GM12875 (cell line): ENCODE results near the gene GIMAP7.
"Not testable (repeated sequence)": the region's sequence is repeated elsewhere in the genome, so short reads cannot be mapped to it uniquely, and the experiment has no call there.

ENCODE experiments used
- H3K4me3 ChIP-seq: one replicate; pipeline ENCODE4 v1.5.1; 2011; ENCODE audit warnings: low read depth, low read length, control low read depth
- TF ChIP-seq, protein P1 (sequence below): IDR thresholded peaks from 2 replicates; pipeline ENCODE4 v1.5.1; 2011; ENCODE audit warnings: low read depth, mild to moderate bottlenecking, control low read depth, inconsistent platforms, low read length, moderate library complexity, borderline replicate concordance; ENCODE audit not compliant: insufficient read depth

GIMAP7 gene

DNA sequence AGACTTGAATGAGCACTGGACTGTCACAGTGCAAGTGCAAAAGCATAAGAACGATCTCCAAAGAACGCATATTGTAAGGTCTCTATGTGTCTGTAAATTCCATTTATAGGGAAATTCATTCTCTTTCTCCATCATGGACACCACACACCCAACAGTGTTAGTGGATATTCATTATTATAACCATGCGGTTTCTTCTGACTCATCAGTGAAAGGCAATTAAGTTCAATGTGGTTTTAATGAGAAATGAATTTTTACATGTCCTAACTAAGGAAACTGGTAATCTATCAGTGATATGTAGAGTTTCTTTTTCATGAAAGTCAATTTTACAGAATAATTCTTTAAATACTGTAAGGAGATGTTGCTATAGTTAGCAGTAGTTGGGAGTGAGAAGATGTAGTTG is 38.4 kb upstream of the GIMAP7 start:
- TF ChIP-seq, protein P1, sequence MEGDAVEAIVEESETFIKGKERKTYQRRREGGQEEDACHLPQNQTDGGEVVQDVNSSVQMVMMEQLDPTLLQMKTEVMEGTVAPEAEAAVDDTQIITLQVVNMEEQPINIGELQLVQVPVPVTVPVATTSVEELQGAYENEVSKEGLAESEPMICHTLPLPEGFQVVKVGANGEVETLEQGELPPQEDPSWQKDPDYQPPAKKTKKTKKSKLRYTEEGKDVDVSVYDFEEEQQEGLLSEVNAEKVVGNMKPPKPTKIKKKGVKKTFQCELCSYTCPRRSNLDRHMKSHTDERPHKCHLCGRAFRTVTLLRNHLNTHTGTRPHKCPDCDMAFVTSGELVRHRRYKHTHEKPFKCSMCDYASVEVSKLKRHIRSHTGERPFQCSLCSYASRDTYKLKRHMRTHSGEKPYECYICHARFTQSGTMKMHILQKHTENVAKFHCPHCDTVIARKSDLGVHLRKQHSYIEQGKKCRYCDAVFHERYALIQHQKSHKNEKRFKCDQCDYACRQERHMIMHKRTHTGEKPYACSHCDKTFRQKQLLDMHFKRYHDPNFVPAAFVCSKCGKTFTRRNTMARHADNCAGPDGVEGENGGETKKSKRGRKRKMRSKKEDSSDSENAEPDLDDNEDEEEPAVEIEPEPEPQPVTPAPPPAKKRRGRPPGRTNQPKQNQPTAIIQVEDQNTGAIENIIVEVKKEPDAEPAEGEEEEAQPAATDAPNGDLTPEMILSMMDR = no peak
- no peak overlapping the region for H3K4me3 ChIP-seq

DNA sequence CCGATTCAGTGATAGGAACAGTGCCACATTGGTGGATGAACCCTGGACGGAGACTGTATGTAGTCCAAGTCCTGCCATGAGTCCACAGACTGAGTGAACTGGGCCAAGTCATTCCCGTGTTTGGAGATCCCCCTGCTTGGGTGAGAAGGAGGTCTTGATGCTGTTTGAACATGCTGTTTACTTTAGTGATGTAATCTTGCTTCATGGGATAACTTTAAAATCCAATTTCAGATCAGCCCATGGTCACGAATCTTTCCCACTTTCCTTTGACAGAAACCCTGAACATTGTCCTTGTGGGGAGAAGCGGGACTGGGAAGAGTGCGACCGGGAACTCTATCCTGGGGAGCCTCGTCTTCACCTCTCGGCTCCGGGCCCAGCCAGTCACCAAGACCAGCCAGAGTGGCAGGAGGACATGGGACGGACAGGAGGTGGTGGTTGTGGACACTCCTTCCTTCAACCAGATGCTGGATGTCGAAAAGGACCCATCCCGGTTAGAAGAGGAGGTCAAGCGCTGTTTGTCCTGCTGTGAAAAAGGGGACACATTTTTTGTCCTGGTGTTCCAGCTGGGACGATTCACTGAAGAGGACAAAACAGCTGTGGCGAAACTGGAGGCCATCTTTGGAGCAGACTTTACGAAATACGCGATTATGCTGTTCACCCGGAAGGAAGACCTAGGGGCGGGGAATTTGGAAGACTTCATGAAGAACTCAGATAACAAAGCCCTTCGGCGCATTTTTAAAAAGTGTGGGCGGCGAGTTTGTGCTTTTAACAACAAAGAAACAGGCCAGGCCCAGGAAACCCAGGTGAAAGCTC is 37.6 kb upstream of the GIMAP7 start:
- no peak overlapping the region for H3K4me3 ChIP-seq
- TF ChIP-seq, protein P1 = no peak

DNA sequence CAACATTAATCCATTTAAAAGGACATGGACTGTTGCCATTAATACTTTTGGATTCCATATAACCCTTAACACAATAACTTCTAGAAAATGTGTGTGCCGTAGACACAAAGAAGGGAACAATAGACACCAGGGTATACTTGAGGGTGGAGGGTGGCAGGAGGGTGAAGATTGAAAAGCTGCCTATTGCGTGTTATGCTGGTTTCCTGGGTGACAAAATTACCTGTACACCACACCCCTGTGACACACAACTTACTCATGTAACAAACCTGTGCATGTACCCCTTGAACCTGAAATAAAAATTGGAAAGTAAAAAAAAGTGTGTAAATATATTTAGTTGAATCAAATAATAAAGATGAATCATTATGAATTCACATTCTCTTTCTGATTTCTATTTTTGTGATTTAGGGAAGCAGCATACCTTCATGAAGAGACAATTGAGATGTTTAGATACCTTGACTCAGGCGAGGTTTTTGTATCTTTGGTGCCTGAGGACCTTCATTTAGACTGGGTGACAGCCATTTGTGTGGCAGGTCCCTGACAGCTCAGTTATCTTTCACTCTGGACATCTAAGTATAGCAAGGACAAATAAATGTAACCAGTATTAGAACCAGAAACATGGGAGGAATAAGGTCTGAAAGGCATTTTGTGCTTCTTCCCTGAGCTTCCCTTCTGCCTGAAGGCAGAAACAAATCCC is 35.5 kb upstream of the GIMAP7 start:
- TF ChIP-seq, protein P1 = no peak
- H3K4me3 ChIP-seq = no peak overlapping the region

DNA sequence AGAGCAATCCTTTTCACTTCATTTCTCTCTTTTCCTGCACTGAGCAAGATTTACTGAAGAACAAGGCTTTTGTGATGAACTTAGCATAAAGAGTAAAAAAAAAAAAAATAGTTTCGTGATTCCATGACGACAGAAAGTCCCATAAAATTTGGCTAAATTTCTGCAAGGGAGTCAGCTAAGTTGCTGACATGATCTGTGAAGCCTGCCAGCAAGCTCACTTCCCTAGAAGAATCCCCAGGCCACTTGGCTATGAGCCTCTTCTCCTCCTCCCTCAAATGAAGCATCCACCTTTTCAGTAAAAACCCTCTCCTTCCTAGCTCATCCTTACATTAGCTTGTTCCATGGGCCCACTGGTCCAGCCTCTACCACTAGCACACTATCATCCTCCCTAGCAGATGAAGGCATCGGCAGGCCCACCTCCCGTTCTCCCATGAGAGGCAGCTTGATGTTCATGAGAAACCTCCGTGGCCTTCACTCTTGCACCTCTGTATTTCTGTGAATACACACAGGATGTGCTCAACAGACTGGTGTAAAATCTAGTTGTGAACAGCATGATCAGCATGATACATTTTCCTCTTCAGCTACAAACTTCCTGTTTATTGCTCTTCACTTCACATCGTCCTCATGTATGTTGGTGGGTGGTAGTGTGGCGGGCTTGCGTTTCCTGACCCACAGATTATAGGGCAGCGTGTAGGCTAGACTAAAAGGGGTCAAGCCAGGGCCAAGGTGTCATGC is 33.3 kb upstream of the GIMAP7 start:
- TF ChIP-seq, protein P1 = no peak

DNA sequence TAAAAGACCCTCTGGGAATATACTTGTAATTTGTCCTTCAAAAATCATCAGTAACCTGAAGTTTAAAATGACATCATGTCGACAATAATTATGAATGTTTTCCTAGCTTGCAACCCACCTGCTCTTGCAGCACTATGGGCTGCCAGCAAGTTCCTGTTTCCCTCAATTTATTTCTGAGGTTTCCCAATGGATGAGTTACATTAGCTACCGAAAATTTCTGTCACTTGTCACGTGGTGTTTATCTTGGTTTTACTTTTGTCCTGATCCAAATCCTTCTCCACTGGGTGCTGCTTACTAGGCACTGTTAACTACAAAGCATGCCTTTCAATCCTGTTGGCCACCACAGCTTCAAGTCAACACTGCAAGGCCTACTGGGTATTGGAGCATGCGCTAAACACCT is 32.8 kb upstream of the GIMAP7 start:
- no peak overlapping the region for H3K4me3 ChIP-seq
- TF ChIP-seq, protein P1 = no peak

More for the DNA sequence above, 33.3 kb upstream of the GIMAP7 start:
- no peak overlapping the region for H3K4me3 ChIP-seq

DNA sequence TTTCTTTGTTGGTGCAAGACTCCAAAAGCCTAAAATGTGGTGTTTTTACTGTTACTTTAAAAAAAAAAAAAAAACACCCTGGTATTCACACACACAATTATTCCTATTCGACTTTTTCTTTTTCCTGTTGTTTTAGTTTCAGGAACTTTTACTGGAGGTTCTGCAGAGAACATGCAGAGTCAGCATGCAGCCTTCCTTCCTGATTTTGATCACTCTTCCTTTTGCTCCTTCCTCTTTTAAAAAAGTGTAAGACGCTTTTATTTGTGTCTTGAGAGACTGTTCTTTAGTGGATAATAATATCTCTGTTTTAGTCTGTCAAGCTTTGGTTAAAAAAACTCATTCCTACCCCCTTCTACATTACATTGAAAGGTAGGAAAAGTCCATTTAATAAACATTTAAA is 31.2 kb upstream of the GIMAP7 start:
- not testable (repeated sequence) for H3K4me3 ChIP-seq

DNA sequence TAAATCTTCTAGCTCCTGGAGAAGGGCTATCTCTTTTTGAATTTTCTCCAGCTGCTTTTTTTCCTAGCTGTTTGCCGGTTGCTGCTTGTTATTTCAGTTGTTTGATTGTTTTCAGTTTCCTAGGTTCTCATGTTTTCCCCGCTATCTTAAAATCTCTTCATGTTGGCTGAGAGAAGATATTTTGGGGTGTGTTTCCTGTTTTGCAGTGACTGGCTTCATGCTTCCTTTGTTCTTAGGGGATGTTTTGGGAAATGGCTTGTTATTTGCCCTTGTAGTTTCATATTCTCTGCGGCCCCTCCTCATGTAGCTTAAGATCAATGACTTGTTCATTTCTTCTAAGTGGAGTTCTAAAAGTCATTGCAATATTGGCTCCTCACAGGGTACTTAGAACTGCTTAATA is 30.6 kb upstream of the GIMAP7 start:
- not testable (repeated sequence) for H3K4me3 ChIP-seq

DNA sequence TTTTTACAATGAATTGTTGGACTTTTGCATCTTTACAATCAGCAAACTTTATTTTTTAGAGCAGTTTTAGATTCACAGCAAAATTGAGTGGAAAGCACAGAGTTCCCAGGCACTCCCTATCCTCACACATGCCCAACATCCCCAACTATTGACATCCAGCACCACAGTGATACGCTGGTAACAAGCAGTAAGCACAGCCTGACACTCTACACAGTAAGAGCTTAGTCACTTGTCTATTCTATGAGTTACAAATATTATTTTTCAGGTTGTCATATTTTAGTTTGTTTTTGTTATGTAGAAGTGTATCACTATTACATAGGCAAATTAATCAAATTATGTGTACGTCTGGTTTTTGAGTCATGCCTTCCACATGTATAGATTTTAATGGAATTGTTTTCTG is 27.0 kb upstream of the GIMAP7 start:
- H3K4me3 ChIP-seq = no peak overlapping the region
- TF ChIP-seq, protein P1 = no peak
